Sciatic nerve (tissue), 2 donors: ENCODE results near the gene ACBD3. TPM values are rescaled to one million over a fixed set of nuclear protein-coding genes. Genes with fewer than 3 reads are reported as not detected.

Experiments used
- ATAC-seq: fragments of 200-7000 bp; cut with Tn5 transposase; one replicate; pipeline ENCODE4 v1.9.1; 2020; ENCODE audit warnings: mild to moderate bottlenecking, moderate library complexity
- DNase-seq: peaks from one replicate; pipeline ENCODE4 v3.0.0-alpha.2; 2020; ENCODE audit warnings: low spot score
- intact Hi-C: fragments of 100-400 bp; cut with DNase I; formaldehyde crosslinking; loops from one replicate; pipeline ENCODE4 v1.14.2; 2022
- total RNA-seq: library from RNA; stranded (reverse); fragmentation: NEBNext Ultra II Directional; extraction: Animal tissue kit (Norgen Biotek cat#: 25700); gene quantifications from one replicate; pipeline ENCODE4 v1.2.1, GENCODE V29; 2021
- donor health status: DM: no; HTN: no; CAD: no.
- donor health status: DM: no; HTN: no; CAD: no.

Gene ACBD3
- 49.8 TPM for total RNA-seq

DNA sequence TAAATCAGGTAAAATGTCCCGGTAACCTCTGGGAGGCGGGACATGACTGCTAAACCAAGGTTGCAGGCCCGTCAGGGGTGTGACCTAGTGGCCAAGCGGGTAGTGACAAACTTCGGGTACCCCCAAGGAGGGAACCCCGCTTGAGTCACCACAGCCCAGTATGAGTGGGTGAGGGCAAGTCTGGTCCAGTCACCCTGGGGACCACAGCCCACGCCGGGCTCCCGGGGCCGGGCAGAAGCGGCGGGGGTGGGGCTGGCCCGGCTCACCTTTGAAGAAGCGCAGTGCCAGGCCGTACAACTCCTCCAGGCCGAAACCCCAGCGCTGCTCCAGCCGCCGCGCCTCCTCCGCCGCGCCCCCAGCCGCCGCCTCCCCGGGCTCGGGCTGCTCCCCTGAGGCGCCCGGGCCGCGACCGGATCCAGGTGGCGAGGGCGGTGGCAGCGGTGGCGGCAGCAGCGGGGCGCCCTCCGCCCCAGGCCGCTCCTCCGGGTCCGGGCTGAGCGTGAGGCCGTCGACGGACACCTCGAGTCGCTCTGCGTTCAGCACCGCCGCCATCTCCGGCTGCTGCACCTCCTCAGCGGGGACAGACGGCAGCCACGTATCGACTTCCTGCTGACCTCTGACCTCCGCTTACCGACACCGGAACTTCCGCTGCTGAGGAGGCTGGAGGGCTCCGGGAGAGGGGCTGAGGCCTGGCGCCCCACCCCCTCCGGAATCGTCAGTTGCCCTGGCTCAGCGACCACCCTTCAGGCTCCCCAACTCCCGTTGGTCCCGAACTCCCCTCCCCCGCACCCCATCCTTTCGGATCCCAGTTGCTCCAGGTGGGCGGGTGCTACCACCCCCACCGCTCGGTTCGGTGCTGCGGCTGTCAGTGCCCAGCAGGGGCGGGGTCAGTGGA lies at the start of gene ACBD3:
ACBD3 (minus strand) TSS at position 618 of the 895 bp plus-strand sequence; CDS start at position 552, 66 bp downstream.
- intact Hi-C loops: no loop called here
- DNase-seq: peak; percentile 94
- ATAC-seq: peak; percentile 97

DNA sequence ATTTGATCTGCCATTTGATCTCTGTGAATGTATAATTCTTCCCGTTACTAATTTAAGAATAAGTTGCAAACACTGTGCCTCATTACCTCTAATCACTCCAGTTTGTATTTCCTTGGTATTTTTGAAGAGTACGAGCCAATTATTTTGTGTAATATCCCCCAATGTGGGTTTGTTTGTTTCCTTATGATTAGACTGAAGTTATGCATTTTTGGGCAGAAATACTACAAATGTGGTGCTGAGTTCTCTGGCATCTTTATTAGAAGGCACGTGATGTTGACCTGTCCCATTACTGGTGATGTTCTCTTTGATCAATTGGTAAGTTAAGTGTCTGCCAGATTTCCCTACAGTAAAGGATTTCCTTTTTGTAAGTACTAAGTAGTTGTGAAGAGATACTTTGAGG lies 47.3 kb upstream of the ACBD3 start:
- intact Hi-C loops: no loop called here
- ATAC-seq (no peak), DNase-seq (no peak)

DNA sequence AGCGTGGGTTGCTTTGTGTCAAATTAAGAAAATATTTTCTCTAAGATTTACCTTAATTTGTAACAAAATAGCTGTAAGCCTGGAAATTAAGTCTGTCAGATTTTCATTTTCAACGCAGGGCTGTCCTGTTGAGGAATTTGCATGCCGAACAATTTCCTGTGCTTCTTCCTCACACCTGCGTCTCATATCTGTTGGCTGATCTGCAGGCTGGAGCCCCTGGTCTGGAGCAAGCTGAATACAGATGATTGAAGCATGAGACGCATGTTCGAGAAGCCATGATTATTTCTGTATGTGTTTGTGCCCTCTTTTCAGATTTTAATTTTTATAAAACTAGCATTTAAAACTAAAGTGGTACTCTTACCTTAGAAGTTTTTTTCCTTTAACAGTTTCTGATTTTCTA lies 46.8 kb upstream of the ACBD3 start:
- no peak for ATAC-seq
- no peak for DNase-seq
- intact Hi-C loops: no loop called here

DNA sequence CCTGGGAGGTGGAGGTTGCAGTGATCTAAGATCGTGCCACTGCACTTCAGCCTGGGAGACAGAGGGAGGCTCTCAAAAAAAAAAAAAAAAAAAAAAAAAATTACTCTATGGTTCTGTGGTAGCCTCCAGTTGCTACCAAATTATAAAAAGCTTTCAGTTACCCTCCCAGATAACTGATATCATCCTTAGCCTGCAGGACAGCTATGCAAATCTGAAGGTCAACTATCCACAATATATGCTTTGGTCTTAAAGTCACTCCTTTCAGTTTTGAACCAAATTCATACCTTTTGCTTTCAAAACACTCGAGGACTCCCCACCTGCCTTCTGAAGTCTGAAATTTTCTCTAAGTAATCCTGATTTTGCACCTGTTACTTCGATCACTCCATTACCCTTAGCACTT lies 40.1 kb upstream of the ACBD3 start:
- DNase-seq (no peak), ATAC-seq (no peak)
- intact Hi-C loops: no loop called here

DNA sequence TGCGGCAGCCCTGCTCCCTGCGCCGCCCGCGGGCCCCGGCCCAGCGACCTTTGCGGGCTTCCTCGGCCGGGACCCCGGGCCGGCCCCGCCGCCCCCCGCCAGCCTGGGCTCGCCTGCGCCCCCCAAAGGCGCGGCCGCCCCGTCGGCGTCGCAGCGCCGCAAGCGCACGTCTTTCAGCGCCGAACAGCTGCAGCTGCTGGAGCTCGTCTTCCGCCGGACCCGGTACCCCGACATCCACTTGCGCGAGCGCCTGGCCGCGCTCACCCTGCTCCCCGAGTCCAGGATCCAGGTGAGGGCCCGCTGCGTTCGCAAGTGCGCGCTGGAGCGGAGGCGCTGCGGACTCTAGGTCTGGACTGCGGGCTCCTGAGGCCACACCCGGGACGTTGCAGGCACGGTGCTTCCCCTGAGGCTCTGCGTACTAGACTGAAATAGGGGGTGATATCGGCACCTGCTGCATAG lies 37.3 kb upstream of the ACBD3 start:
- DNase-seq (no peak), ATAC-seq (no peak)
- intact Hi-C loops: no loop called here

DNA sequence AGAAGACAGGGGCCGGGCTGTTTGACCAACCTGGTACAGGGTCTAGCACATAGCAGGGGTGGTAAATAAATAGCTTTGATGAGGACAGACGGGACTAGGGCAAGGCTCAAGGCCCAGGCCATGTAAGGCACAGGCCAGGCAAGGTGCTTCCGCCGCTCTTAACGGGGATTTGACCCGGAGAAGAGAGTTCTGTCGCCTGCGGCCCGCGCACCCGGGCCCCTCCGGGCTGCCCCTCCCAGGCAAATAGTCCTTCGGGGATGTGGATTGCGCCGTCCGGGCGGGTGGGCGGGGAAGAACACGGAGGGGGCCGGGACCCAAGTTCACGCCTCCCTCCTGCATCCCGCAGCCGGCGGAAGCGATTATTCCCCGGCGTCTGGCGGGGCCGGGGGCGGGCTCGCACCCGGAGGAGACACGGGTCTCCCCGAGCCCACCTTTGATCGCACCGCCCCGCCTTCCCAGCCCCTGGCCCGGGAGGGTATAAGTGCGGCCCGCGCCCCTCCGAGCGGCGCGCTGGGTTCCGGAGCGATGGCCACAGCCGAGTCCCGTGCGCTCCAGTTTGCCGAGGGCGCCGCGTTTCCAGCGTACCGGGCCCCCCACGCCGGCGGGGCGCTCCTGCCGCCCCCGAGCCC lies 36.7 kb upstream of the ACBD3 start, which contains the start of gene MIXL1:
MIXL1 (plus strand) TSS at position 508 of the 629 bp plus-strand sequence; CDS start at position 526, 18 bp downstream.
- intact Hi-C loops: no loop called here
- peak; percentile 20 for ATAC-seq
- no peak for DNase-seq

DNA sequence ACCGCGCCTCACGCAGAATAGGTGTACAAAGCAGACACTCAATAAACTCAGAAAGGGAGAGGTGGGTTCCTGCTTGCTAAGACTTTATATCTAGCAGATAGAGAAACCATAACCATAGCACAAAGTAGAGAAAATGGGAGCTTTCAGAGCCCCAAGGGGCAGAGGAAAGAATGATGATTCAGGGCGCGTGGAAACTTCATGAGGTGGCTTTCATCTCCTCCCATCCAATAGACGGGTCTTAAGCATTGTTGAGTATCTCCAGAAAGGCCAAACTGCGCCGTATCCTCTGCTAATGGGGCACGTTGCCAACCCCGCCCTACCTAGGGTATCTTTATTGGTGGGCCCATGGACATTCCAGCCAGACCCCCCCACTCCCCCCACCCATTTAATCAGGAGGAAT lies 36.1 kb upstream of the ACBD3 start:
- intact Hi-C loops: no loop called here
- DNase-seq (no peak), ATAC-seq (no peak)

DNA sequence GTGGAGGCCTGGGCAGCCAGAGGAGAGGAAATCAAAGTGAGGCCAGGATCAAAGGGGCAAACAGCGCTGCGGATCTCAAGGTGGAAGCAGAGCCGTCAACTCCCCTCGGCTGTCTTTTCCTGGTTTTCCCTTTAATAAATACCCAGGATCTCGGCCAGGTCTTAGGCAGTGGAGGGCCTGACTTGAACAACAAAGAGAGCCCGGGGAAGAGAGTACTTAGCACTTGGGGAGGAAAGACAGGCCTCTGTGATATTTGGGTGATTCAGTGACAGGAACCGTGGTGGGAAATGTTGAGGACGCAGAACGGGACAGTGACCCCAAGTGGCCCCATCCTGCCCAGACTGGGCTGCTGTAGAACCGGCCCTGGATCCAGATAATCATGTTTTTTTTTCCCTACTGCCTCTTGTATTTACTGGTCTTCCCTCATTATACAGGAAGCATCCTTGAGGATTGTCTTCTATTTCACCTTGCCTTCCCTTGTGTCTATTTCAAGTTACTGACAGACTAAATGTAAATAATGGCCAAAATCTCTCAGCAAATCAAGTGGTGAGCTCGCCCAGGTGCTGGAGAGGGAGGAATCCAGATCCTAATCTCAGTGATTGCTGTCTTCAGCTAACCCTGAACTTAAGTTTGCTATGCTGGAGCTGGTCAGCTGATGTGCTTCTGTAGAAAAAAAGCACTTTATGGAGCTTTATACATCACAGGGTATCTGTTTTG lies 34.1 kb upstream of the ACBD3 start:
- intact Hi-C loops: no loop called here
- ATAC-seq (no peak), DNase-seq (no peak)

DNA sequence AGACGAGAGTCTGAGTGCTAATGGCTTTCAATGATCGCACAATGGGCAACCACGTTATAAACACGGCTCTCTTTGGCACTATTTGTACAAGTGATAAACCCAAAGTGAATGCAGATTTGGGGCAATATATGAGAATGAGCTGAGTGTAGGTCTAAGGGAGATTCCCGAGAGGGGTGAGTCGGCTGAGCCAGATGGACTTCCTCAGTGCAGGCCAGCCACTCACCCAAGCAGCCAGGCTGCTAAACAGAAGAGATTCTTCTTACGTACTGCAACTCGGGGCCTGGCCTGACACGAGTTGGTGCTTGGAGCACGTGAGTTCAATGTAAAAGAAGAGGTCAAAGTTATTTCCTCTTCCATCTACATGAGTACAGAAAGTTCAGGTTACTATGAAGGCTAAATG lies 30.7 kb upstream of the ACBD3 start:
- DNase-seq (no peak), ATAC-seq (no peak)
- intact Hi-C loops: no loop called here

DNA sequence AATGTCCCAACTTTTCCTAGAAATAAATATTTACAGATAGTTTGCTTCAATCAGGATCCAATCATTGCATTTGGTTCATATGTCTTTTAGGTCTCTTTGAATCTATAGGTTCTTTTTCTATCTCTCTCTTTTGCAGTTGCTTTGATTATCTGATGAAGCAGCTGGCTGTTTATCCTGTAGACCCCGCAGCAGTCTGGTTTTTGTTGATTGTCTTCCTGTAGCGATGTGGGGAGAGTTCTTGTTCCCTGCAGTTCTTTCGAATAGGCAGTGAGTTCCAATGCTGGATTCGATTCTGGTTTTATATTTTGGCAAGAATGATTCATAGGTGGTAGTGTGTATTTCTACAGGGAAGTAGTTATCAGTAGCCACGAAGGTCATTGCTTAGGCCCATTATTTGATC lies 29.5 kb upstream of the ACBD3 start:
- DNase-seq (no peak), ATAC-seq (no peak)
- intact Hi-C loops: no loop called here

DNA sequence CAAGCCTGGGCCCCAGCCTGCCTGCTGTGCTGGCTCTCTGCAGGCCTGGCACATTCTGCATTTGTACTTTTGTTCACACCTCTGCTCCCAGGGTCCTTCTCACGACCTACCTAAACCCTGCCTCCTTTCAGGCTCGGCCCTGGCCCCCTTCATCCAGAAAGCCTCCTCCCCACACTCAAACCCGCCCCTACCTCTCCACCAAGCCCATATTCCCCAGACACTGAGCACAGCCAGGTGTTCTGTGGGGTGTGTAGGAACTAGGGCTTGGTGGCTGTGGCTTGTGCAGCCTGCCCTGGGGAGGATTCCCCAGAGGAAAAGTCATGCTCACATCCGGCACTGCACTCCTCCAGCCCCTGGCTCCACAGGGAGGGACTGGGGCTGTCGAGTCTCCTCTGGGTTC lies 28.7 kb upstream of the ACBD3 start:
- DNase-seq (no peak), ATAC-seq (no peak)
- intact Hi-C loops: no loop called here

DNA sequence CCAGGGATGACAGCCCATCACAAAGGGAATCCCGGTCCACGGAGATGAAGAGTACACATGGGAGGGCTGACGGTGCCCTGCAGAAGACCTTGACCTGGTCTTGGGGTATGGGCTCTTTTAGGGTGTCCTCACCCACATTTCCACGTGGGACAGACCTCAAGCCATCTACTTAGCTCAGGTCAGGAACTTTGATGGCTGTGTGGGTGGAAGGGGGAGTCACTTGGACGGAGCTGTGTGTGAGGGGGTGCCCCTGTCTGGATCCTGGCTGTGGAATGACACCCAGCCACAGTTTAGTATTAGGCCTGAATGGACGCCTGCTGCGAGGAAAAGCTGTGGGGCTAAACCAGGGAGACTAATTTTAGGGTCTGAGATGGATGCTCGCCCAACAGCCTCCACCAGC lies 26.0 kb upstream of the ACBD3 start:
- intact Hi-C loops: no loop called here
- DNase-seq (no peak), ATAC-seq (no peak)

DNA sequence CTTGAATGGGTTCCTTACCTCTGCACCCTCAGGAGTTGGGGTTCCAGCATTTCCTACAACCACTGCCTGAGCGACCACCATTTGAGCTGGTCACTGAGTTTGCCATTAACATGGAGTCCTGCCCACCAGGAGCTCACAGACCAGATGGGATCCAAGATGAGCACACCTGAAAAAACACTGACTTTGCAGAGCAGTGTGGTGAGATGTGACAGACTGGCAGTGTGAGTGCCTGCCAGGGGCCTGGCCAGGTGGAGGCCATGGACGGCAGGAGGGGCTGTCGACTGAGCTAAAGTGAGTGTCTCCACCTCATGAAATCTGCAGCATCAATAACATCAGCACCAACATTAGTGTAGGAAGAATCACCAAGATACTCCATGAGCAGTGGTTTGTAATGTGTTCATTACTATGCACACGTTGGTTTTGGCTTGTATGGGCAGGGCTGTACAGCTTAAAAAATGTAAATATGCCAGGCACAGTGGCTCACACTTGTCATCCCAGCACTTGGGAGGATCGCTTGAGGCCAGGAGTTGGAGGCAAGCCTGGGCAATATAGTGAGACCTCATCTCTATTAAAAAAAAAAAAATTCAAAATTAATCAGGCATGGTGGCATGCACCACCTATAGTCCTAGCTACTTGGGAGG lies 24.8 kb upstream of the ACBD3 start:
- DNase-seq (no peak), ATAC-seq (no peak)
- intact Hi-C loops: no loop called here

DNA sequence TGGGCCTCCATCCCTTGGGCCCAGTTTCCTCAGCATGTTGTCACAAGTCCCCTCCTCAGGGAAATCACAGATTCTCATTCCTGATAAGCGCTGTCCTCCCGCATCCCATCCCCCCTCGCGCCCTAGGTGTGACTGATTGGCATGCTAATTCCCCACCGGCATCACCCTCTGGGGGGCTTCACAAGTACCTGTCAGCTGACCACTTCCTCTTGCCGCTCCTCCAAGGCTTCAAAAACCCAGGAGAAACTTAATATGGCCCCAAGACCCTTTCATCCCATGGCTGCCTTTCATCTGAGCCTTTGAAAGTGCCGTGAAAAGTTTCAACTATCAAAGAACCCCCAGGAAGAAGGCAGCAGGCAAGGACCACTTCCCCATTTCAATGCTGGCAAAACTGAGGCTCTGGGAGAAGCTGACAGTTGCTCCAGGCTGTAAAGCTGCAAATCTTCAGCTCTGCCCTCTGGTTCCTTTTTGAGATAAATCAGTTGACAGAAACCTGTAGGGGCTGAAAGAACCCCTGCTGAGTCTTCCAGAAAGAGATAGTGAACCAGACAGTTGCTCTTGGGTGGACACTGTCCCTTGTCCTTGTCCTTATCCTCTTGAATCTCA lies 24.1 kb upstream of the ACBD3 start:
- no peak for DNase-seq
- intact Hi-C loops: no loop called here
- no peak for ATAC-seq

DNA sequence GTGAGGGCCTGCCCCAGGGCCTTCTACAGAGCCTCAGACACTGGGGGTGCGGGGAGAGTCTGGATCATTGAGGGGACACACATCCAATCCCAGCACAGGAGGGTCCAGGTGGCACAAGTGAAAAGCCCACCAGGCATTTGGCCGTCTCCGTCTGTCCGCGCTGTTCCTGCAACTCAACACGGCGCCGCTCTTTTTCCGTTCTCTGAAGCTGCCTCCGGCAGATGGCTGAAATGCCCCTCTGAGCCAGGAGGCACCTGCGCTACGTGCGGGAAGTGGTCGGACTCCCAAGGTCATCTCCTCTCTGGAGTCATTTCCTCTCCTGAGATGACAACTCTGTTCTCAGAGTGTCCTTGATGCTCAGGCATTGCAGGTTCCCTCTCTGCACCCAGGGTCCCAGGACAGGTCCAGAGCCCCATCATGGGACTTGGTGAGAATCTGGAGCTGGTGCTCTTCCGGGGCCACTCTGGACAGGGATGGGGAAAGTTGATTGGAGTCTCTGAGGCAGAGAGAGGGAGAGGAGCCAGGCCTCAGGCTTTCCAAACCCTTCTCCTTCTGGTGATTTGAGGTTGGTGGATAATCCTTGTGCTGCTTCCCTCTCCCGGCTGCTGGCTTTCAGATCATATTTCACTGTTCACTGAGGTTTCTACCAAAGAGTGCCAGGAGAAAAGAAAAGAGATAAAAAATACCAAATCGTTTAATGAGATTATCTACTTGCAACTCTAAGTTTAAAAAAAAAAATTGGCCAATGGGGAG lies 22.9 kb upstream of the ACBD3 start:
- ATAC-seq (no peak), DNase-seq (no peak)
- intact Hi-C loops: no loop called here

DNA sequence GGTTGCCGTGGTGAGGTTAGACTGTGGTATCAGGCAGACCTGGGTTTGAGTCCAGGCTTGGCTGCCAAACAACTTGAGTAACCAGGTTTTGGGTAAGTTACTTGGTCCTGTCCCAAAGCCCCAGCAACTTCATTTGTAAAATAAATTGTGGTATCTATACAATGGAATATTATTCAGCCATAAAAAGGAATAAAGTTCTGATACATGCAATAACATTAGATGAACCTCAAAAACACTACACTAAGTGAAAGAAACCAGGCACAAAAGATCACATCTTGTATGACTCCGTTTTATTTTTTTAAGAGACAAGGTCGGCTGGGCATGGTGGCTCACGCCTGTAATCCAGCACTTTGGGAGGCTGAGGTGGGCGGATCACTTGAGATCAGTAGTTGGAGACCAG lies 20.5 kb upstream of the ACBD3 start:
- DNase-seq (no peak), ATAC-seq (no peak)
- intact Hi-C loops: no loop called here

DNA sequence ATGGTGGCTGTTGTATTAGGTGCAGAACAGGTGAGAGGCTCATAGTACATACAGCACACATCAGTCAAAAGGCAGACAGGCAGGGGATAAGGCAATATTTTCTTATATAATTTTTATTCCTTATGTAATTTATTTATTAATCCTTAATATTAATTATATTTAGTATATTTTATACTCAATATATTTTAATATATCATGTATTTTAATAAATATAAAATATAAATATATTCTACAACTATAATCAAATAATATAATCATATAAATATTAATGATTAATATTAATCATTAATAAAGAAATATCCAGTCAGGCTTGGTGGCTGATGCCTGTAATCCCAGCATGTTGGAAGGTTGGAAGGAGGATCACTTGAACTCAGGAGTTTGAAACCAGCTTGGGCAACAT lies 17.7 kb upstream of the ACBD3 start:
- intact Hi-C loops: no loop called here
- ATAC-seq (no peak), DNase-seq (no peak)

DNA sequence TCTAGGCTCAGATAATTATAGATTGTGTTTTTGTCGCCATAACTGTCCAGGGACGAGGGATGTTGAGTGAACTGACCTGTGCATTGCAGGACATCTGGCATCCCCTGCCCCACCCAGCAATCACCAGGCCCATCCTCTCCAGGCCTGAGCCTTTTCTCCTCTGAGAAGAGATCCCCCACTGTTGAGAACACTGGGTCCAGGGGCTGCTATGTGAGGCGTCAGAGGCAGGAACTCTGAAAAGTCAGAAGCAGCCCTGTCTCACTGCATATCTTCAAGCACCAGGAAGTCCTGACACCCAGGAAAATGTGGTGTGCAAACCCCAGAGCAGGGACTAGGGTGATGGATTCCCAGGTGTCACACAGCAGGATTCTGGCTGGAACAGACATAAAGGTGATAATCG lies 17.1 kb upstream of the ACBD3 start:
- intact Hi-C loops: no loop called here
- ATAC-seq (no peak), DNase-seq (no peak)
